Keratinocyte (primary cell): ENCODE results near the gene NCKAP1.

ENCODE experiments used
- EZH2 ChIP-seq: IDR thresholded peaks from one replicate; pipeline ENCODE4 v1.6.1; 2012; ENCODE audit warnings: inconsistent platforms, mild to moderate bottlenecking, low read length, moderate library complexity
- TF ChIP-seq, protein P1 (sequence below), 3 experiments: IDR thresholded peaks in 1 of 3; conservative IDR thresholded peaks in 1 of 3; optimal IDR thresholded peaks in 1 of 3; 2 replicates in 2 of 3; 3 replicates in 1 of 3; pipeline versions ENCODE3 to v1.5.1; 2011; ENCODE audit warnings: low read length in 3 of 3, mild to moderate bottlenecking in 3 of 3, moderate library complexity in 2 of 3, control low read depth in 1 of 3, inconsistent platforms in 1 of 3; ENCODE audit not compliant: insufficient read depth in 2 of 3; ENCODE audit errors: extremely low read depth in 1 of 3

DNA sequence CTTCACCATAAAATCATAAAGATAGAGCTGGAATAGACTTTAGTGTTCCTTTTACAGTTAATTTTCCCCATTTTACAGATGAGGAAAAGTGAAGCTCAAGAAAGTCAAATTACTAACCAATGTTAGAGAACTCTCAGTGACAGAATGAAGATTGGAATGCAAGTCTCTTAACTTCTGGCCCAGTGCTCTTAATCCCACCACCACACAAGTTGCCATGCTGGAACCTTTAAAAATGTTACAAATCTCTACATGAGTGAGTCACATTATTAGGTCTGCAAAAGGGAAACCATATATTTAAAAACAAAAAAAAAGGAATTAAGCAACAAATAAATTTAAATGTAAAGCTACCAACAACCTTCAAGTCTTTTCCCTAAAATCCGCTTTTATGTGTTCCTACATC is 3.5 kb downstream of the NCKAP1 start:
- TF ChIP-seq, protein P1, sequence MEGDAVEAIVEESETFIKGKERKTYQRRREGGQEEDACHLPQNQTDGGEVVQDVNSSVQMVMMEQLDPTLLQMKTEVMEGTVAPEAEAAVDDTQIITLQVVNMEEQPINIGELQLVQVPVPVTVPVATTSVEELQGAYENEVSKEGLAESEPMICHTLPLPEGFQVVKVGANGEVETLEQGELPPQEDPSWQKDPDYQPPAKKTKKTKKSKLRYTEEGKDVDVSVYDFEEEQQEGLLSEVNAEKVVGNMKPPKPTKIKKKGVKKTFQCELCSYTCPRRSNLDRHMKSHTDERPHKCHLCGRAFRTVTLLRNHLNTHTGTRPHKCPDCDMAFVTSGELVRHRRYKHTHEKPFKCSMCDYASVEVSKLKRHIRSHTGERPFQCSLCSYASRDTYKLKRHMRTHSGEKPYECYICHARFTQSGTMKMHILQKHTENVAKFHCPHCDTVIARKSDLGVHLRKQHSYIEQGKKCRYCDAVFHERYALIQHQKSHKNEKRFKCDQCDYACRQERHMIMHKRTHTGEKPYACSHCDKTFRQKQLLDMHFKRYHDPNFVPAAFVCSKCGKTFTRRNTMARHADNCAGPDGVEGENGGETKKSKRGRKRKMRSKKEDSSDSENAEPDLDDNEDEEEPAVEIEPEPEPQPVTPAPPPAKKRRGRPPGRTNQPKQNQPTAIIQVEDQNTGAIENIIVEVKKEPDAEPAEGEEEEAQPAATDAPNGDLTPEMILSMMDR (optimal IDR thresholded peaks at IDR 0.05 in 1 of 3, IDR thresholded peaks at IDR 0.05 in 1 of 3, conservative IDR thresholded peaks at IDR 0.05 in 1 of 3; ENCODE audit: extremely low read depth in 1 of 3, insufficient read depth in 2 of 3, low read length in 3 of 3): no peak
- TF ChIP-seq EZH2: no peak
